Activated CD4-positive, alpha-beta T cell treated with anti-CD3 and anti-CD28 coated beads for 1 hour (primary cell): ENCODE data around the gene AP1S1.
"Not testable (repeated sequence)": the region's sequence is repeated elsewhere in the genome, so short reads cannot be mapped to it uniquely, and the experiment has no call there.

Experiments used
- DNase-seq: peaks from one replicate; pipeline ENCODE4 v3.0.0-alpha.2; 2020

AP1S1 gene

DNA sequence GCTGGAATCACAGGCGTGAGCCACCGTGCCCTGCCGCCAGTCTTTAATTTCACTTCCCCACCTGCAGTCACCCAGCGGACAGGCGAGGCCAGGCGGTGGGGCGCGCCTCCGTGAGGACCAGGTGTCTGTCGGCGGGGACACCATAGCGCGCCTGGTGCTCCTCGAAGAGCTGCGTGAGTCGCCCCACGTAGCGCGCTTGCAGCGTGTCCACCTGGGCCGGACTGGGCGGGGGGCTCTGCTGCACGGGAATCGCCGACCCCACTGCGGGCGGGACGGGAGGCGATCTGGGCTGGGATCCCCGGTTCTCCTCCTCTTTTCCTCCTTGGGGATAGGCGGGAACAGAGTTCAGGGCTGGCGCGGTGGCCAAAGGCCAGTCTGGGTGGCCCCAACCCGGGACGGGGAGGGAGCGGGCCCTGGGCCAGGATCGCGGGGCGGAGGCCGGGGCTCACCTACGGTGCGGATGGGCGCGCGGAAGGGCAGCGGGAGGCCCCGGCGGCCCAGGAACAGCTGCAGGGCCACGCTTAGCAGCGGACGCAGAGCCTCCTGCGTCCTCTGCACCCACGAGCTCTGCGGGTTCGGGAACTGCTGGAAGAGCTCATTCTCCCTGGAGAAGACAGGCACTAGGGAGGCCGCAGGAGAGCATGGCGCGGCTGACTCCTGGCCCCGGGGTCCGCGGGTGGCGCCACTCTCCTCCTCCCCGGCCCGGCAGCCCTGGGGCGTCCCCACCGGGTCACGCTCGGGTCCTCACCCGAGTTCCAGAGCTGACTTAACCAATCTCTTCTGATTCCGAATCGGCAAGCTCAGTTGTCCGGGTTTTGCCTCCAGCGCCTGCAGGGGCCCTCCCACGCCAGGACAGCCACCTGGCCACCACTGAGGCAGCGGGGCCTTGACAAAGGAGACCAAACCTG is 47.7 kb downstream of the AP1S1 start:
- DNase-seq = no peak

DNA sequence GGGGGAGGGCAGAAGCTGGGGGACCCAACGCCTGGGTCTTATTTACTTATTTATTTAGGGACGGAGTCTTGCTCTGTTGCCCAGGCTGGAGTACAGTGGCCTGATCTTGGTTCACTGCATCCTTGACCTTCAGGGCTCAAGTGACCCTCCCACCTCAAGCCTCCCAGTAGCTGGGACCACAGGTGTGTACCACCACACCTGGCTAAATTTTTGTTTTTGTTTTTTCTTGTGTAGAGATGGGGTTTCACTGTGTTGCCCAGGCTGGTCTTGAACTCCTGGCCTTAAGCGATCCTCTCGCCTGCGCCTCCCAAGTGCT is 48.3 kb downstream of the AP1S1 start:
- no peak for DNase-seq

DNA sequence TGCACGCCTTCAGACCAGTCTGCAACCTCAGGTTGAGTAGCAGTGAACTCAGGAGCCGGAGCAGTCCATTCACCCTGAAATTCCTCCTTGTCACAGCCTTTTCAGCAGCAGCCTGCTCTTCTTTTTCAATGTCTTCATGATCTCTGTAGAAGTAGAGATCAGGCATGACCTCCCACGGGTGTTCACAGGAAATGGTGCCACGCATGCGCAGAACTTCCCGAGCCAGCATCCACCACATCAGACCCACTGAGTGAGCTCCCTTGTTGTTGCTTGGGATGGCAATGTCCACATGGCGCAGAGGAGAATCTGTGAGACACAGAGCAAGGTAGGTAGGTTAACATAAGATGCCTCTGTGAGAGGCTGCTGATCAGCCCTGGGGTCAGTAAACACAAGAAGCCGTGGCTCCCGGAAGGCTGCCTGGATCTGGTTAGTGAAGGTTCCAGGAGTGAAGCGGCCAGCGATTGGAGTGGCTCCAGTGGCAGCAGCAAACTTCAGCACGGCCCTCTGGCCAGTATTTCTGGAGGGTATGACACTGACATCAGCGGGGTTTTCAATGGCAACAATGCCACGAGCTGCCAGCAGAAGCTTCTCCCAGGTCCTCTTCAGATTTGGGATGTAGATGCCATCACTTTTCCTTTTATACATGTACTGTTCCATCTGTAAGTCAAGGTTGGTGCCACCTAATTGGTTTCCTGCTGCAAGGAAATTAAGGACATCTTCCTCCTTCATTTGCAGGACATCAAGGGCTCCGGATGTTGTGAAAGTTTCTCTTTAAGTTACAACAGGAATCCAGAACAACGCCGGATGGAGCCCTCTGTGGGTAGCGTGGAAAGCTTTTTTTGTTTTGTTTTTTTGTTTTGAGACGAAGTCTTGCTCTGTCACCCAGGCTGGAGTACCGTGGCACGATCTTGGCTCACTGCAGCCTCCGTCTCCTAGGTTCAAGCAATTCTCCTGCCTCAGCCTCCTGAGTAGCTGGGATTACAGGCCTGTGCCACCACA is 49.8 kb downstream of the AP1S1 start:
- not testable (repeated sequence) for DNase-seq

- no peak for DNase-seq
Observed at GRCh38 chr7:101205901-101206664, 51.8 kb downstream of the AP1S1 start.

GRCh38 chr7:101206665-101207042 is 52.4 kb downstream of the AP1S1 start:
- DNase-seq = no peak

DNA sequence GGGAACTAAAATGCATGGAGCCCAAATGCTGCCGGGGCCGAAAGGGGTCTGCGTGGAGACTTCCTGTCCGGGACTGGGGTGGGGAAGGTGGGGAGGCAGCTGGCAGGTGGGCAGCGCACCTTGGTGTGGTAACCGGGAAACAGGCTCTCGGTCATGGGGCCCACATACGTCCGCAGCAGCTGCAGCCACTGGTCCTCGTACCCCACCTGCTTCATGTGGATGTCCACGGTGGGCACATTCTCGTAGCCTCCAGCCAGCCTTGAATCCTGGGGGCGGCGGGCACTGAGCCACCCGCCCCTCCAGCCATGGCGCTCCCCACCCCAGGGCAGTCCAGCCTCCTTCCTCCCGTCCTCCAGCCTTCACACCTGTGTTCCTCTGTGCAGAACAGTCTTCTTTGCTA is 53.2 kb downstream of the AP1S1 start:
- DNase-seq = no peak

- no peak for DNase-seq
Observed at GRCh38 chr7:101208794-101209193, 54.5 kb downstream of the AP1S1 start.

GRCh38 chr7:101210143-101210542 is 55.9 kb downstream of the AP1S1 start:
- DNase-seq = no peak
